H9 (cell line): ENCODE measurements around the gene MEF2A. TPM values are rescaled to one million over a fixed set of nuclear protein-coding genes. Genes with fewer than 3 reads are reported as not detected.

Experiments used
- DNase-seq: peaks from one replicate; pipeline ENCODE4 v3.0.0-alpha.2; 2017
- H2AFZ ChIP-seq: one replicate; pipeline ENCODE4 v1.6.1; 2013; ENCODE audit warnings: mild to moderate bottlenecking, low read length, control low read depth, moderate library complexity
- H2AK5ac ChIP-seq: 2 replicates; pipeline ENCODE4 v1.6.1; 2013; ENCODE audit warnings: low read length, control low read depth, mixed read lengths; ENCODE audit not compliant: insufficient read length
- H2BK120ac ChIP-seq: one replicate; pipeline ENCODE4 v1.6.1; 2013; ENCODE audit warnings: low read depth, mild to moderate bottlenecking, low read length, control low read depth, inconsistent platforms; ENCODE audit not compliant: poor library complexity, severe bottlenecking
- H2BK12ac ChIP-seq: 2 replicates; pipeline ENCODE4 v1.6.1; 2013; ENCODE audit warnings: low read length, control low read depth, mixed read lengths, low read depth; ENCODE audit not compliant: insufficient read length
- H2BK15ac ChIP-seq: 2 replicates; pipeline ENCODE4 v1.6.1; 2013; ENCODE audit warnings: low read depth, low read length, control low read depth
- H2BK20ac ChIP-seq: one replicate; pipeline ENCODE4 v1.6.1; 2013; ENCODE audit warnings: low read depth, mild to moderate bottlenecking, low read length, control low read depth, inconsistent platforms; ENCODE audit not compliant: poor library complexity, severe bottlenecking
- H2BK5ac ChIP-seq: 2 replicates; pipeline ENCODE4 v1.6.1; 2013; ENCODE audit warnings: low read length, control low read depth, mixed read lengths; ENCODE audit not compliant: insufficient read length
- H3K14ac ChIP-seq: 2 replicates; pipeline ENCODE4 v1.6.1; 2013; ENCODE audit warnings: low read length, control low read depth; ENCODE audit not compliant: insufficient read depth
- H3K18ac ChIP-seq: 2 replicates; pipeline ENCODE4 v1.6.1; 2013; ENCODE audit warnings: low read depth, mild to moderate bottlenecking, mixed read lengths, low read length, control low read depth; ENCODE audit not compliant: insufficient read length
- H3K23ac ChIP-seq: 2 replicates; pipeline ENCODE4 v1.6.1; 2013; ENCODE audit warnings: low read length, control low read depth, mixed read lengths, low read depth; ENCODE audit not compliant: insufficient read length
- H3K23me2 ChIP-seq: 2 replicates; pipeline ENCODE4 v1.6.1; 2013; ENCODE audit warnings: low read depth, mild to moderate bottlenecking, mixed read lengths, low read length, control low read depth; ENCODE audit not compliant: insufficient read length, poor library complexity, severe bottlenecking
- H3K27ac ChIP-seq: 2 replicates; pipeline ENCODE4 v1.5.1; 2013; ENCODE audit warnings: low read length, control low read depth, mixed read lengths, low read depth; ENCODE audit not compliant: insufficient read length
- H3K27me3 ChIP-seq: 2 replicates; pipeline ENCODE4 v1.6.1; 2013; ENCODE audit warnings: low read length, control low read depth, inconsistent platforms; ENCODE audit not compliant: insufficient read depth
- H3K4ac ChIP-seq: 2 replicates; pipeline ENCODE4 v1.6.1; 2013; ENCODE audit warnings: low read depth, mild to moderate bottlenecking, control low read depth, inconsistent platforms, low read length, moderate library complexity
- H3K4me1 ChIP-seq: 2 replicates; pipeline ENCODE4 v1.6.1; 2013; ENCODE audit warnings: low read length, control low read depth, inconsistent platforms; ENCODE audit not compliant: insufficient read depth
- H3K4me2 ChIP-seq: 2 replicates; pipeline ENCODE4 v1.6.1; 2013; ENCODE audit warnings: low read length, control low read depth, mixed read lengths; ENCODE audit not compliant: insufficient read length, insufficient read depth
- H3K56ac ChIP-seq: 2 replicates; pipeline ENCODE4 v1.6.1; 2013; ENCODE audit warnings: low read depth, mild to moderate bottlenecking, mixed read lengths, low read length, control low read depth; ENCODE audit not compliant: insufficient read length
- H3K79me1 ChIP-seq: 2 replicates; pipeline ENCODE4 v1.6.1; 2013; ENCODE audit warnings: low read depth, mild to moderate bottlenecking, moderate library complexity, low read length, control low read depth, inconsistent platforms; ENCODE audit not compliant: insufficient read depth, poor library complexity, severe bottlenecking
- H3K79me2 ChIP-seq: 2 replicates; pipeline ENCODE4 v1.6.1; 2013; ENCODE audit warnings: low read length, control low read depth, inconsistent platforms; ENCODE audit not compliant: insufficient read depth
- H3K9ac ChIP-seq: 2 replicates; pipeline ENCODE4 v1.6.1; 2013; ENCODE audit warnings: low read length, control low read depth, mixed read lengths; ENCODE audit not compliant: insufficient read length; ENCODE audit errors: extremely low read depth
- H3K9me3 ChIP-seq: one replicate; pipeline ENCODE4 v1.6.1; 2013; ENCODE audit warnings: low read depth, low read length, inconsistent platforms; ENCODE audit not compliant: control insufficient read depth
- H3T11ph ChIP-seq: one replicate; pipeline ENCODE4 v1.6.1; 2013; ENCODE audit warnings: mild to moderate bottlenecking, low read length, control low read depth, inconsistent platforms
- H4K20me1 ChIP-seq: one replicate; pipeline ENCODE4 v1.6.1; 2013; ENCODE audit not compliant: control insufficient read depth, insufficient read length, insufficient read depth
- H4K5ac ChIP-seq: 2 replicates; pipeline ENCODE4 v1.6.1; 2013; ENCODE audit warnings: low read depth, mild to moderate bottlenecking, mixed read lengths, low read length, control low read depth; ENCODE audit not compliant: insufficient read length
- H4K8ac ChIP-seq: replicated peaks from 2 replicates; pipeline ENCODE4 v1.6.1; 2013; ENCODE audit warnings: low read length, control low read depth, mixed read lengths, low read depth; ENCODE audit not compliant: insufficient read length
- H4K91ac ChIP-seq: 2 replicates; pipeline ENCODE4 v1.6.1; 2013; ENCODE audit warnings: low read depth, mild to moderate bottlenecking, moderate library complexity, mixed read lengths, low read length, control low read depth; ENCODE audit not compliant: insufficient read length
- H3K27ac Mint-ChIP-seq, 3 experiments: 2 replicates in 2 of 3; 3 replicates in 1 of 3; pipeline ENCODE4 v1.8.0; 2020 to 2021; ENCODE audit warnings: mixed read lengths in 3 of 3, mild to moderate bottlenecking in 1 of 3, moderate library complexity in 1 of 3
- H3K27me3 Mint-ChIP-seq: 2 replicates; pipeline ENCODE4 v1.8.0; 2021; ENCODE audit warnings: low read depth, mild to moderate bottlenecking, moderate library complexity, mixed read lengths
- H3K36me3 Mint-ChIP-seq, 3 experiments: 2 replicates in 2 of 3; 3 replicates in 1 of 3; pipeline ENCODE4 v1.8.0; 2020 to 2021; ENCODE audit warnings: low read depth in 3 of 3, mixed read lengths in 3 of 3; ENCODE audit not compliant: insufficient read depth in 1 of 3
- H3K4me1 Mint-ChIP-seq, 2 experiments: 2 replicates each; pipeline ENCODE4 v1.8.0; 2020; ENCODE audit warnings: mixed read lengths in 2 of 2
- H3K4me3 Mint-ChIP-seq, 2 experiments: 2 replicates in 1 of 2; 3 replicates in 1 of 2; pipeline ENCODE4 v1.8.0; 2020 to 2021; ENCODE audit warnings: mild to moderate bottlenecking in 2 of 2, mixed read lengths in 2 of 2, moderate library complexity in 1 of 2
- H3K9me3 Mint-ChIP-seq, 2 experiments: 2 replicates in 1 of 2; 3 replicates in 1 of 2; pipeline ENCODE4 v1.8.0; 2020; ENCODE audit warnings: mild to moderate bottlenecking in 2 of 2, mixed read lengths in 2 of 2, moderate library complexity in 1 of 2
- CTCF ChIP-seq: fragments of 200-600 bp; sonication (generic); conservative IDR thresholded peaks from 3 replicates; pipeline ENCODE4 v1.8.0; 2021; ENCODE audit warnings: antibody characterized with exemption, mild to moderate bottlenecking
- total RNA-seq: library from RNA; stranded (reverse); gene quantifications from 2 replicates; pipeline ENCODE4 v1.2.1, GENCODE V29; 2021

MEF2A gene
- total RNA-seq, 1 experiment from 2014 or later = 20.7 TPM

- H3K36me3 Mint-ChIP-seq = no peaks in the 10 kb centered on the region
- no peak overlapping the region for H3K23ac ChIP-seq
- no peak overlapping the region for H2BK20ac ChIP-seq
- no peak for TF ChIP-seq CTCF
- H2BK120ac ChIP-seq = no peak overlapping the region
- H4K8ac ChIP-seq = no peak overlapping the region
- no peaks in the 10 kb centered on the region for H3K4me1 Mint-ChIP-seq
- H3K4me2 ChIP-seq = no peak overlapping the region
- H3K27ac ChIP-seq = no peak overlapping the region
- H2BK15ac ChIP-seq = no peak overlapping the region
- H3K27ac Mint-ChIP-seq = no peak overlapping the region
- H3K9me3 Mint-ChIP-seq = no peaks in the 10 kb centered on the region
- H2BK12ac ChIP-seq = no peak overlapping the region
- H3K4me3 Mint-ChIP-seq = no peak overlapping the region
- no peaks in the 10 kb centered on the region for H3K79me1 ChIP-seq
- no peak overlapping the region for H3K4ac ChIP-seq
- no peak overlapping the region for H3T11ph ChIP-seq
- H3K4me1 ChIP-seq = no peaks in the 10 kb centered on the region
- no peak overlapping the region for H2AFZ ChIP-seq
- H3K79me2 ChIP-seq = no peaks in the 10 kb centered on the region
- no peak overlapping the region for H3K14ac ChIP-seq
- H3K27me3 Mint-ChIP-seq = no peaks in the 10 kb centered on the region
- H3K9ac ChIP-seq = no peak overlapping the region
- no peak overlapping the region for H2AK5ac ChIP-seq
- no peak overlapping the region for H3K18ac ChIP-seq
- H3K56ac ChIP-seq = no peak overlapping the region
- H4K20me1 ChIP-seq = no peaks in the 10 kb centered on the region
- DNase-seq = no peak
- no peaks in the 10 kb centered on the region for H3K27me3 ChIP-seq
- no peak overlapping the region for H2BK5ac ChIP-seq
- no peaks in the 10 kb centered on the region for H3K9me3 ChIP-seq
- H4K5ac ChIP-seq = no peak overlapping the region
- H4K91ac ChIP-seq = no peak overlapping the region
- no peaks in the 10 kb centered on the region for H3K23me2 ChIP-seq
Measured at GRCh38 chr15:99542828-99543227, 23.0 kb upstream of the MEF2A start.
